HTERT RPE-1 (cell line): Measurements from ENCODE around the gene RIC8A.
"Not testable (repeated sequence)": the region's sequence is repeated elsewhere in the genome, so short reads cannot be mapped to it uniquely, and the experiment has no call there.

ENCODE experiments used
- in situ Hi-C: fragments of 300-500 bp; cut with MboI; formaldehyde crosslinking; loops from 4 replicates; pipeline ENCODE4 v1.14.3; 2020; ENCODE audit warnings: low sequenced_read_pairs

RIC8A gene

GRCh38 chr11:217704-218103, 10.2 kb downstream of the RIC8A start:
- in situ Hi-C loops = no loop called here

- in situ Hi-C loops = no loop called here
Measured at GRCh38 chr11:218815-219593, 11.5 kb downstream of the RIC8A start.

GRCh38 chr11:220641-221215, 13.2 kb downstream of the RIC8A start:
- in situ Hi-C loops = not testable (repeated sequence)

- in situ Hi-C loops = no loop called here
Measured at GRCh38 chr11:221539-221938, 14.0 kb downstream of the RIC8A start.

DNA sequence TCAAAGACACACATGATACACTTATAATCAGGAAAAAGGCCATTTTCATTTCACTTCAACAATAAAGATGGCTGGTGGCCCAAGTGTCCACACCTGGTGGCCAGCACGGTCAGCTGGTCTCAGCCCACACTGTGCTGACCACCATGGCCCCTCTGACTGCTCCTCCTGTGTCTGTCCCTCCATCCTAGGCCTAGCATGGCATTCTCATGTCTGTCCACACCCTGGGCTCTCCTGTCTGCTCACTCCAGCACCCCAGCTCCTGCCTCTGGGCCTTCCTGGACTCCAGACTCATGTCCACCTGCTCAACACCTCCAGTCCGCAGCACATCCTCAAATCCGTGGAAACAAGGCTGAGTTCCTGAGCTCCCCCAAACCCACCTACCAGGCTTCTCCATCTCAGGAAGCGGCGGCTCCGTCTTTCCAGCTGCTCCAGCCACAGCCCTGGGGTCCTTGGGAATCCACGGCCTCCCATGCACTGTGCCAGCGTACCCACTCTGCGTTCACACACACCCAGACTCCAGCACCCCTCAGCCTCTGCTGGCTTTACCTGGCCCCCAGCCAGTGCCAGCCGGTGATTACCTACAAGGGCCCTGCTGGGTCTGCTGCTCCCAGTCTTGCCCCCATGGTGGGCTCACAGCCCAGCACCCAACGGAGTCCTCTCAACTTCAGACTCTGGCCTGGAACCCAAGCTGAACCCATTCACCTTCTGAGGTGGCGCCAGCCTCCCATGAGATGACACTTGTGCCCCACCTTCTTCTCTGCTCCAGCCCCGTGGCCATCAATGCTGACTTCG, 14.7 kb downstream of the RIC8A start:
- in situ Hi-C loops = no loop called here

DNA sequence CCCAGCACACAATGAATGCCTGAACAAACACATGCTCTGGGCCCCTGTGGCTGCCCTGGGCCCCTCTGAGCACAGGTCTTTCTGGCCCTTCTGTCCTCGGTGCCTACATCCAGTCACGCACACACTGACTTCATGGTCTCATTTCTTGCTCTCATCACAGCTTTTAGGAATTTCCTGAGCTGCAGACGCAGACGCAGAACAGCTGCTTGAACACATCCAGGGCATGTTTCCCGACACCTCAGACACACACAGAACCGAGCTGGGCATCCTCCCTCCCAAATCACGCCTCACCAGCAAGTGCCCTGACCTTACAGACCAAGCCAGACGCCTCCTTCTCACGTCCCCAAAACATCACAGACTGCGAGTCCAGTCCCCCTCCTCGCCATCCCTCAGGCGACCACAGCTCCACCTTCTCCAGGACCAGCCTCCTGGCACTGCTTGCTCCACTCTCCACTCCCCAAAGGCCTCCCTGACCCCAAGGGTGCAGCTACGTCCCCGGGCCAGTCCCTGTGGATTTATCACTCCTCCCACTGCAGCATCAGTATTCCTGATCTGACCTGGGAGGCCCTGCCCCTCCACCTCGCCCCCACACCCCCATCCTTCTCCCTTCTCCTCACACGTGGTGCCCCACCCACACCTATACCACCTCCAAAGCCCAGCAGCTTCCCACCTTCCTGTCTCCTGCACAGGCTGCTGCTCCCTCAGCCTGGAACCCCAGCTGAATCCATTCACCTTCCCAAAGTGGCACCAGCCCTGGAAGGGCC, 15.7 kb downstream of the RIC8A start:
- in situ Hi-C loops = no loop called here

DNA sequence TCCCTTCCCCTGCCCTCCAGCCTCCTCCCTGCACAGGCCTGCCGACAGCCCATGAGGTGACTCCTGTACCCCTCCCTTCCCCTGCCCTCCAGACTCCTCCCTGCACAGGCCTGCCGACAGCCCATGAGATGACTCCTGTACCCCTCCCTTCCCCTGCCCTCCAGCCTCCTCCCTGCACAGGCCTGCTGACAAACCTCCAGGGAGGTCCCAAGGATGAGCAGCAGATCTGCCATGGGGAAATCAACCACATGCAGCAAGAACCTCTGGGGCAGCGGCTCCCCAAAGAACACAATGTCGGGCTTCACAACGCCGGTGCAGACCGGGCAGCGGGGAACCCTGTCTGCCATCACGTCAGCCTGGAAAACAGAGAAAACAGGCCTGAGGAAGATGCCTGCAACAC, 16.4 kb downstream of the RIC8A start:
- in situ Hi-C loops = no loop called here

- in situ Hi-C loops = no loop called here
Measured at GRCh38 chr11:224424-224823, 16.9 kb downstream of the RIC8A start.

DNA sequence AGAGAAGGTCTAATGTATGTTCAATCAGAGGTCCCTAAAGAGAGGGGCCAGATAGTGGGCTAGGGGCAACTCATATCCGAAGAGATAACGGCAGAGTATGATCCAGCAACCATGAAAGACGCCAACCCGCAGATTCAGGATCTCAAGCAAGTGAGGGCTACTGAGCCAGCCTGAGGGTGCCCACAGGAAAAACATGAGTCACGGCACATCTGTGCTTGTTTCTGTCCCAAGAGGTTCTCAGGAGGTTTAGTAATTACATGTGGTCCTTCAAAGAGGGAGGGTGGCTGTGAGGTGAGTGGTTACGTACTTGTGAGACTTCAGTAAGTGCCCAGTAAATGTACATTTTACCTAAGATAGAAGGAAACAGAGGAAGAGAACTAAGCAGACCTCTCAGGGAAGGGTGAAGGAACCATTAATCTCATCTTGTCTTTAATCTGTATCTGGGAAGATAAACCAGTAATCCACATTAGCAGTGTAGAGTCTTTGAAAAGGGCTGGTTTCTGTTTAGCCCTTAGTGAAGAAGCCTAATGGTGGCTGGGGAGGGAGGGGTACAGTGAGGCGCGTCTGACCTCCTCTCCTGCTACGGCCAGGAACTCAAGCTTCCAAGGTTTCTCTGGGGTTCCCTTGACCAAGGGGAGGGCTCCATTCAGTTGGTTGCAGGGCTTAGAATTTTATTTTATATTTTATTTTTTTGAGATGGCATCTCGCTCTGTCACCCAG, 18.4 kb downstream of the RIC8A start:
- in situ Hi-C loops = no loop called here

DNA sequence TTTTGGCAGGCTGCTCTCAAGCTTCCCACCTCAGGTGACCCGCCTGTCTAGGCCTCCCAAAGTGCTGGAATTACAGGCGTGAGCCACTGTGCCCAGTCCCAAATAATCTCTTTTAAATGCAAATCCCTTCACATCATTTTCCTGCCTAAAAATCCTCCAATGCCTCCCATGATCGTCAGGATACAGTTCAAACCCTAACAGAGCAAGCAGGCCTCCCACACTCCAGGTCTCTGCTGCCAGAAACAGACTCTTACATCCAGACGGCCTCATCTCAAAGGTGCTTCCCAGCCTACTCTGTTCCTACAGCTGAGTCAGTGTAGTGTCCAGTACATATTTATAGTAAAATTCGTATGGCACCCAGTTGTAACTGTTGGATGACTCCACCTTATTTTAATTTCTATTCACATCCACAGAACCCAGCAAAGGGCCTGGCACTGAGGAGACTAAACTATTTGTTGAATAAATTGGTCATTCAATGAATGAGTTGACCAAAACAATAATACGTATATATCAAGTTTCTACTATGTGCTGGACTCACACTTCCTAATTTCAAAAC, 20.4 kb downstream of the RIC8A start:
- in situ Hi-C loops = no loop called here

- in situ Hi-C loops = no loop called here
Measured at GRCh38 chr11:230431-230830, 22.9 kb downstream of the RIC8A start.

DNA sequence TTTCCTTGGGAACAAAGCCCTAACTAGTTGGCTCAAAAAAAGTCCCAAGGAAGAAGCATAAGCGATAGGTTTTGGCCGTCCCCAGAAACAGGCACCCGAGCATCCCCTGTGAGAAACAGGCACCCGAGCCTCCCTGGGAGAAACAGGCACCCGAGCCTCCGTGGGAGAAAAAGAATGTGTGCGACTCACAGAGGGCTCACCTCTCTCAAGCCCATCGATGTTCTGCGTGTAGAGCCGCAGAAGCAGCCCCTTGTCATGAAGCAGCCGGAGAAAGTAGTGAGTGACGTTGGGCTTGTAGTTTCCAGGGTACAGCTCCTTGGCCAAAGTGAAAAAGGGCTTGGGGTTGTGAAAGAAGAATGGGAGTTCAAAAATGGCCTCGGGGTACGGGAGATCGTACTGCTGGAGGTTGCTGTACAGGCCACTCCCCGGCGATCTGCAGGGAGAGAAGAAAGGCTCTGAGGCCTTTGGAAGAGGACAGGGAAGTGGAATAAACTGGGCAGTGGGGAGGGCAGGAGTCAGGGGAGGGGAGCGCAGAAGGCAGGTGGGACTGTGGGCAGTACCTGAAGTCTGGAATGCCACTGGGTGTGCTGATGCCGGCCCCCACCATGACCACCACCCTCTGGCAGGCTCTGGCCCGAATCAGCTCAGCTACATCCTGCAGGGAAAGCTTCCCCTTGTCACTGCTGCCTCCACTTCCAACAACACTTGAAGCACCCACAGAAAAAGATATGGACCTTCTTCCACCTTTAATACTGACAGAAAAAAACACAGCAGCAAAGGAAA, 25.5 kb downstream of the RIC8A start:
- in situ Hi-C loops = no loop called here

DNA sequence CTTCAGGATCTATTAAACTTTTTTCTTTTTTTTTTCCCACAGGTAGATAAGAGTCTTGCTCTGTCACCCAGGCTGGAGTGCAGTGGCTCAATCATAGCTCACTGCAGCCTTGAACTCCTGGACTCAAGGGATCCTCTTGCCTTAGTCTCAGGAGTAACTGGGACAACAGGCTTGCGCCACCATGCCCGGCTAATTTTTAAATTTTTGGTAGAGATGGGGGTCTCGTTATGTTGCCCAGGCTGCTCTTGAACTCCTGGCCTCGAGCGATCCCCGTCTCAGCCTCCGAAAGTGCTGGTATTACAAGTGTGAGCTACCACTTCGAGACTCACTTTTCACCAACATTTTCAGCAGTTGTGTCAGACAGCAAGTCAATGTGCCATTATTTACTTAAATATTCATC, 27.7 kb downstream of the RIC8A start:
- in situ Hi-C loops = no loop called here

DNA sequence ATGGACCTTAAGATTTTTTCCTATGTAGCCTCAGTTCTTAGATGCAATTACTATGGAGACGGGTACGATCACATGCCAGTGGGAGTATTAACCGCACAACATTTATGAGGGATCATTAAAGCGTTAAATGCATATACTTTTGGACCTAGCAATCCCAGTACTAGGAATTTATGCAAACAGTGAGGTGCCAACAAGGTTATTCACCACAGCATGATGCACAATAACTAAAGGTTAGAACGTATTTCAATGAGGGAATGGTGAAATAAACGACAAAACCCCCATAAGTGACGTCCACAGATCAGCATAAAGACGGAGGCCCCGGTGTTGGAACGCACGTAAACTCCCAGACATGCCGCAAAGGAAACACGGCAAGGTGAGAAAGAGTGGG, 28.1 kb downstream of the RIC8A start:
- in situ Hi-C loops = no loop called here

DNA sequence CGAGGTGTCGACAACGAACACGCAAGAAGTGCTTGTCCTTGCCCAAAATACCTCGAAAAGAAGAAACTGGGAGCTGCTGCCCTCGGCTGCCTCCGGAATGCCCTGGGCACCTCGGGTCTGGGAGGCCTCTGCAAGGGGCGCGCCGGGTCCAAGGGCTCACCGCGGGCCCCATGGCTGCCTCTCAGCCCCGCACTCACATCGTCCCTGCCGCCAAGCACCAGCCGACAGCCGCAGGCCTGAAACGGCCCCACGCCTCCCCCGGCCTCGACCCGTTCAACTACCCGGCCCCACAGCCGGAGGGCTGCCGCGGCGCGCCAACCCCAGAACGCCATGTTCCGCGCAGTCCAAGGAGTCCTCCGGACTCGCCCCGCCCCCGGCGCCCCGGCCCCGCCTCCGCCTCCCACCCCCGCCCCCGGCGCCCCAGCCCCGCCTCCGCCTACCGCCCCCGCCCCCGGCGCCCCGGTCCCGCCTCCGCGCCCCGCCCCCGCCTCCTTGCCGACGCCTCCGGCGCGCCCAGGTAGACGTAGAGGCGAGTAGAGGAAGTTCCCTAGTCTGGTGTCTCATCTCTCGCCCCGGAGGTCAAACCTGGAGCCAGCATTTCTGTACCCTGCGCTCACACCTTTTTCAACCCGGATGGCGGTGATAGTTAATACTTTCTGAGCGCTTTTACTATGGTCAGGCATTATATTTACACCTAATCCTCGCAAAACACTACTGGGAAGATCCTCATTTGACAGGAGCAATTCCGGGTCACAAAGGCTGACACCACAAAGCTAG, 28.7 kb downstream of the RIC8A start, which contains the start of gene SIRT3:
Gene SIRT3, minus strand, starts transcription at position 346 of the 777 bp plus-strand sequence. Its CDS starts 14 bp downstream, at position 332.
- in situ Hi-C loops = no loop called here

- in situ Hi-C loops = no loop called here
Measured at GRCh38 chr11:236774-237767, 29.6 kb downstream of the RIC8A start, which contains the start of gene PSMD13. PSMD13 (plus strand) TSS chr11:236976; CDS start chr11:237050, 74 bp downstream.

DNA sequence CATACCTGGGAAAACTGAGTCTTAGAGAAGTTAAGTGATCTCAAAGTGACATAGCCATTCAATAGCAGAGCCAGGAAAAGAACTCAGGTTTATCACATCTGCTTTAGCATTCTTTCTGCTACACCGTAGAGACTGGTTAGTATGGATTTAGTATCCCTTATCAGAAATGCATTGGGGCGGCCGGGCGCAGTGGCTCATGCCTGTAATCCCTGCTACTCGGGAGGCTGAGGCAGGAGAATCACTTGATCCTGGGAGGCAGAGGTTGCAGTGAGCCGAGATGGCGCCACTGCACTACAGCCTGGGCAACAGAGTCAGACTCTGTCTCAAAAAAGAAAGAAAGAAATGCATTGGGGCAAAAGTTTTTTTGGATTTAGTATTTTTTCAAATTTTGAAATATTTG, 30.8 kb downstream of the RIC8A start:
- in situ Hi-C loops = not testable (repeated sequence)
